Natural killer cell (primary cell): ENCODE measurements around the gene CCDC85C. TPM values are rescaled to one million over a fixed set of nuclear protein-coding genes. Genes with fewer than 3 reads are reported as not detected.

Source experiments
- ATAC-seq, 3 donors: fragments of 150-1000 bp in 2 of 3; fragments of 200-7000 bp in 1 of 3; cut with Tn5 transposase; 1 replicate in 1 of 3; 2 replicates in 2 of 3; pipeline ENCODE4 v1.10.0; 2021; ENCODE audit warnings: mild to moderate bottlenecking in 2 of 3, moderate library complexity in 2 of 3
- DNase-seq, 2 donors: peaks; one replicate each; pipeline versions ENCODE4 v3.0.0 to v3.0.0-alpha.2; 2013 to 2021; ENCODE audit warnings: mixed read lengths in 1 of 2
- H3K27ac ChIP-seq: one replicate; pipeline ENCODE4 v1.5.1; 2013; ENCODE audit warnings: mild to moderate bottlenecking, low read length
- H3K27me3 ChIP-seq: one replicate; pipeline ENCODE4 v1.6.1; 2013; ENCODE audit warnings: low read length; ENCODE audit not compliant: control insufficient read depth, insufficient read depth
- H3K36me3 ChIP-seq: one replicate; pipeline ENCODE4 v1.6.1; 2013; ENCODE audit warnings: low read length; ENCODE audit not compliant: control insufficient read depth, insufficient read depth
- H3K4me1 ChIP-seq: one replicate; pipeline ENCODE4 v1.6.1; 2013; ENCODE audit warnings: low read length; ENCODE audit not compliant: control insufficient read depth, insufficient read depth
- H3K4me3 ChIP-seq: one replicate; pipeline ENCODE4 v1.5.1; 2013; ENCODE audit warnings: low read length
- H3K9me3 ChIP-seq: one replicate; pipeline ENCODE4 v1.6.1; 2013; ENCODE audit warnings: low read length; ENCODE audit not compliant: control insufficient read depth, insufficient read depth
- H3K27ac Mint-ChIP-seq, 2 donors: one replicate each; pipeline ENCODE4 v1.8.0; 2022; ENCODE audit warnings: mild to moderate bottlenecking in 2 of 2, mixed read lengths in 2 of 2, moderate library complexity in 1 of 2
- H3K27me3 Mint-ChIP-seq, 2 donors: one replicate each; pipeline ENCODE4 v1.8.0; 2022; ENCODE audit warnings: low read depth in 2 of 2, mixed read lengths in 2 of 2
- H3K36me3 Mint-ChIP-seq: one replicate; pipeline ENCODE4 v1.8.0; 2022; ENCODE audit warnings: mixed read lengths
- H3K4me1 Mint-ChIP-seq, 2 donors: one replicate each; pipeline ENCODE4 v1.8.0; 2022; ENCODE audit warnings: mixed read lengths in 2 of 2
- H3K4me3 Mint-ChIP-seq: one replicate; pipeline ENCODE4 v1.8.0; 2022; ENCODE audit warnings: mild to moderate bottlenecking, moderate library complexity, mixed read lengths
- H3K9me3 Mint-ChIP-seq, 2 donors: one replicate each; pipeline ENCODE4 v1.8.0; 2022; ENCODE audit warnings: mixed read lengths in 2 of 2
- CTCF ChIP-seq: fragments of 200-600 bp; IDR thresholded peaks from one replicate; pipeline ENCODE4 v1.8.0; 2022; ENCODE audit warnings: antibody characterized with exemption
- WGBS: methylation state at CpG from one replicate; pipeline ENCODE4 v1.1.7; 2013; ENCODE audit warnings: missing lambda C conversion rate; ENCODE audit not compliant: insufficient coverage; 5-methylcytosine and 5-hydroxymethylcytosine counted together
- intact Hi-C: fragments of 100-400 bp; cut with micrococcal nuclease; formaldehyde crosslinking; loops from one replicate; pipeline ENCODE4 v1.14.2; 2022
- total RNA-seq, 4 donors: library from RNA; stranded (reverse); fragments of 120-200 nt in 1 of 4; gene quantifications; one replicate each; pipeline versions ENCODE4 v1.2.3 to v1.2.4, GENCODE V29; 2013 to 2022

The CCDC85C gene
- total RNA-seq, 3 donors from 2014 or later (not counting 1 experiment from before 2014, with no cell fraction given): 0.73 to 4.3 (median 2.8) TPM

DNA sequence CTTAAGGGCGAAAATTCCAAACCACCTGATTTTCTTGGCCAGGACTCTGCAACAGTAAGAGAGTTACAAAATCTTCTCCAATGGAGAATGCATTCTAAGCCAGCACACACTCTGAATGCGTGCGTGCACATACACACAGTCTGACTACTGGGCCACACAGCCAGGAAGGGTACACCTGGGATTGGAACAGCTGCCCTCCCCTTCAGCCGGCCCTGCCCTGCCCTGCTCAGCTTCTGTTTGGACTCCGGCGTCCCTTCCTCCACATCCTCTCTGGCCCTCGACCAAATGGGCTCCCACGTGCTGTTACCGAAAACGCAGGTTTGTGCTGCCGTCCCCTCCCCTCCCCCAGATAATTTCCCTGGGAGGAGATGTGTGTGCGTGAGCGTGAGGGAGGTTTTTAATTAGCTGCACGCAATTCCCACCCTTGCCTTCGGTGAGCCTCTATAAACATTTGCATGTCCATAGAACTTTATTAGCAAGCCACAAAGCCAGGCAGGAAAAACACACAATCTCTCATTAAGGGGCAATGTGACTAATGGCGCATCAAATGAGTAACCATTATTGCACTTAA, 79.8 kb downstream of the CCDC85C start:
- TF ChIP-seq CTCF: no peak
- H3K4me1 Mint-ChIP-seq: no peaks in the 10 kb centered on the region
- no peaks in the 10 kb centered on the region for H3K9me3 Mint-ChIP-seq
- Histone ChIP-seq H3K4me1 (no peaks in the 10 kb centered on the region), H3K4me3 (no peak overlapping the region), H3K27ac (no peak overlapping the region), H3K27me3 (no peaks in the 10 kb centered on the region), H3K9me3 (no peaks in the 10 kb centered on the region), H3K36me3 (no peaks in the 10 kb centered on the region)
- intact Hi-C loops: no loop called here
- WGBS: 95% methylated on average over 10 of the region's 16 CpGs
- no peaks in the 10 kb centered on the region for H3K27me3 Mint-ChIP-seq
- no peaks in the 10 kb centered on the region for H3K36me3 Mint-ChIP-seq
- DNase-seq: no peak
- H3K27ac Mint-ChIP-seq: no peak overlapping the region
- H3K4me3 Mint-ChIP-seq: no peak overlapping the region
- ATAC-seq: no peak

DNA sequence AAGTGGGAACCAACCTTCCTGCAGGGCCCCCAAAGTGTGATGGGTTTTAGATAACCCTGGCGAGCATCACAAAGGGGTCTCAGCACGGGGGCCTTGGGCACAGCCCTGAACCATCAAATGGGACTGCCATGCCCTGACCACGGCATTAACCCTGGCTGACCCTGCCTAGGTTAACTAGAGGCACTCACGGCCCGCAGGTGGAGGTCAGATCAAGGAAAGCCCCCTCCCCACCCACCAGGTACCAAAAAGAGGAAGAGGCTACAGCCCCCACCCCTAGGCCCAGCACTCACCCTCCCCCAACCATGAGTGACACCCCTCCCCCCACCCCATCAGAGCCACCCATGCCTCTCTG, 80.3 kb downstream of the CCDC85C start:
- H3K4me3 Mint-ChIP-seq: no peak overlapping the region
- H3K27me3 Mint-ChIP-seq: no peaks in the 10 kb centered on the region
- H3K27me3 ChIP-seq: no peaks in the 10 kb centered on the region
- H3K4me3 ChIP-seq: no peak overlapping the region
- ATAC-seq (no peak), DNase-seq (no peak)
- no peaks in the 10 kb centered on the region for H3K9me3 Mint-ChIP-seq
- H3K36me3 Mint-ChIP-seq: no peaks in the 10 kb centered on the region
- WGBS: 88% methylated on average over 5 of the region's 5 CpGs
- intact Hi-C loops: no loop called here
- no peak overlapping the region for H3K27ac Mint-ChIP-seq
- H3K4me1 Mint-ChIP-seq: no peaks in the 10 kb centered on the region
- H3K36me3 ChIP-seq: no peaks in the 10 kb centered on the region
- no peaks in the 10 kb centered on the region for H3K4me1 ChIP-seq
- no peak for TF ChIP-seq CTCF
- H3K9me3 ChIP-seq: no peaks in the 10 kb centered on the region
- H3K27ac ChIP-seq: no peak overlapping the region

DNA sequence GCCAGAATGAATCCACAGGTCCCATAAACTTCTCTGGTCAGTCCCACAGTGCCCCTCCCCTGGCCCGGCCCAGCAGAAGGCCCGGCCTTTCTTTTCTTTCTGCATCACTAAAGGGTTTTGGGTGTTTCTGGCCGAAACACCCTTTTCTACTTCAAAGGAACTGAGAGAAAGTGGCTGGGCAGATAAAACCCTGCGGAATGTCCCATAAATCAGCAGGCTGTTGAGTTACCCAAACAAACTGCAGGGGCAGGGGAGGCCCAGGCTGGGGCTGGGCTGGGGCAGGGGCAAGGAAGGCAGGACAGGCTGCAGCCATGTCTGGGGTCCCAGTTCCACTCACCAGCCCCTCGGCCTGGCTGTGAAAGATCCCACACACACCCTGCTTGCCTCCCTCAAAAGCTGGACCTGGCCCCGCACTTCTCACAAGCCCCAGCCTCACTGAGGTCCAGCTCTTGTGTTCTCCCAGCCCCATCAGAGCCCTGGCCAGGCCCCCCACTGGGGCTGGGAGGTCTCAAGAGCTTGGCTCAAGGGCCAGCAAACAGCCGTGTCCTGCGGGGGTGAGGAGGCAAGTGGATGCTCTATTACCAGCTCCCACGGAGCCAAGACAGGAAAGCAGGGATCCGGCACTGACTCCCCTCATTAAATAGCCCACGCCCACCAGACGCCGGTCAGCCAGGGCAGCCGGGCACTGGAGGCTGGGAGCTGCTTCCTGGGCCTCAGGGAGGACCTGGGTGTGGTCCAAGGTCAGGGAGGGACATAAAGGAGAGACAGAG, 80.9 kb downstream of the CCDC85C start:
- no peak for TF ChIP-seq CTCF
- DNase-seq (no peak), ATAC-seq (no peak)
- H3K9me3 ChIP-seq: no peaks in the 10 kb centered on the region
- H3K27ac ChIP-seq: no peak overlapping the region
- no peaks in the 10 kb centered on the region for H3K27me3 Mint-ChIP-seq
- no peaks in the 10 kb centered on the region for H3K4me1 Mint-ChIP-seq
- no peaks in the 10 kb centered on the region for H3K36me3 Mint-ChIP-seq
- H3K27me3 ChIP-seq: no peaks in the 10 kb centered on the region
- no peaks in the 10 kb centered on the region for H3K36me3 ChIP-seq
- whole genome bisulfite sequencing: 90% methylated on average over 14 of the region's 14 CpGs
- no peak overlapping the region for H3K27ac Mint-ChIP-seq
- H3K4me1 ChIP-seq: peaks cover 5% of the 10 kb centered on the region
- no peak overlapping the region for H3K4me3 Mint-ChIP-seq
- no peak overlapping the region for H3K4me3 ChIP-seq
- intact Hi-C loops: no loop called here
- H3K9me3 Mint-ChIP-seq: no peaks in the 10 kb centered on the region
